Lower leg skin (tissue), 4 donors: Measurements from ENCODE around the gene DDX28. TPM values are rescaled to one million over a fixed set of nuclear protein-coding genes. Genes with fewer than 3 reads are reported as not detected.

Experiments
- DNase-seq, 2 donors: peaks; one replicate each; pipeline ENCODE4 v3.0.0-alpha.2; 2019; ENCODE audit warnings: low spot score in 2 of 2
- H3K4me3 ChIP-seq: fragments of 200-600 bp; sonication (generic); 2 replicates; pipeline ENCODE4 v1.5.1; 2017; ENCODE audit warnings: mild to moderate bottlenecking, low read depth; ENCODE audit not compliant: poor library complexity, severe bottlenecking
- POLR2A ChIP-seq, 2 donors: fragments of 450-650 bp; IDR thresholded peaks; one replicate each; pipeline ENCODE4 v1.6.1; 2016 to 2017; ENCODE audit warnings: antibody characterized with exemption in 2 of 2, mild to moderate bottlenecking in 1 of 2, moderate library complexity in 1 of 2
- WGBS, 2 donors: methylation state at CpG; one replicate each; pipeline ENCODE4 v1.1.5; 2018; 5-methylcytosine and 5-hydroxymethylcytosine counted together
- intact Hi-C: fragments of 100-400 bp; cut with DNase I; formaldehyde crosslinking; loops from one replicate; pipeline ENCODE4 v1.15.0; 2023; ENCODE audit warnings: low total_unique reads
- total RNA-seq, 4 donors: library from RNA; depleted of rRNA; stranded (reverse); fragments of >200 nt; gene quantifications; one replicate each; pipeline ENCODE4 v1.1.0, GENCODE V29; 2016
- TF ChIP-seq, protein P1 (sequence below), 3 donors: fragments of 450-650 bp; IDR thresholded peaks; one replicate each; pipeline ENCODE4 v1.5.1; 2016; ENCODE audit warnings: antibody characterized with exemption in 3 of 3, mild to moderate bottlenecking in 3 of 3, moderate library complexity in 2 of 3

DDX28 gene
- total RNA-seq, 4 donors from 2014 or later, result 11.0 to 21.1 (median 13.6) TPM

GRCh38 chr16:67971111-67971510 is 51.9 kb downstream of the DDX28 start:
- intact Hi-C loops, result no loop called here
- no peak for DNase-seq
- WGBS, 2 donors, result 91 to 95% methylated on average over 9 of the region's 9 CpGs

More at GRCh38 chr16:67971111-67971510, 51.9 kb downstream of the DDX28 start:
- TF ChIP-seq POLR2A (IDR thresholded peaks at IDR 0.05), result no peak
- TF ChIP-seq, protein P1, sequence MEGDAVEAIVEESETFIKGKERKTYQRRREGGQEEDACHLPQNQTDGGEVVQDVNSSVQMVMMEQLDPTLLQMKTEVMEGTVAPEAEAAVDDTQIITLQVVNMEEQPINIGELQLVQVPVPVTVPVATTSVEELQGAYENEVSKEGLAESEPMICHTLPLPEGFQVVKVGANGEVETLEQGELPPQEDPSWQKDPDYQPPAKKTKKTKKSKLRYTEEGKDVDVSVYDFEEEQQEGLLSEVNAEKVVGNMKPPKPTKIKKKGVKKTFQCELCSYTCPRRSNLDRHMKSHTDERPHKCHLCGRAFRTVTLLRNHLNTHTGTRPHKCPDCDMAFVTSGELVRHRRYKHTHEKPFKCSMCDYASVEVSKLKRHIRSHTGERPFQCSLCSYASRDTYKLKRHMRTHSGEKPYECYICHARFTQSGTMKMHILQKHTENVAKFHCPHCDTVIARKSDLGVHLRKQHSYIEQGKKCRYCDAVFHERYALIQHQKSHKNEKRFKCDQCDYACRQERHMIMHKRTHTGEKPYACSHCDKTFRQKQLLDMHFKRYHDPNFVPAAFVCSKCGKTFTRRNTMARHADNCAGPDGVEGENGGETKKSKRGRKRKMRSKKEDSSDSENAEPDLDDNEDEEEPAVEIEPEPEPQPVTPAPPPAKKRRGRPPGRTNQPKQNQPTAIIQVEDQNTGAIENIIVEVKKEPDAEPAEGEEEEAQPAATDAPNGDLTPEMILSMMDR (IDR thresholded peaks at IDR 0.05), result no peak
- no peak overlapping the region for H3K4me3 ChIP-seq

Other genes with a start within 250 kb of the DDX28 start
- gene RANBP10, start 216.7 kb downstream of the DDX28 start, total RNA-seq, result 10 to 100 TPM; 15.0 to 24.6 (median 17.9) TPM
- gene TSNAXIP1, start 216.3 kb downstream of the DDX28 start, total RNA-seq, result under 1 TPM in 3 of 4 donors, not detected in 1; 0.15 to 0.75 (median 0.15) TPM
- gene THAP11, start 180.9 kb downstream of the DDX28 start, total RNA-seq, result 100 to 1,000 TPM in 1 of 4 donors, 10 to 100 TPM in 3; 61.3 to 102 (median 75.9) TPM
- gene NUTF2, start 176.3 kb downstream of the DDX28 start, total RNA-seq, result 100 to 1,000 TPM in 3 of 4 donors, 10 to 100 TPM in 1; 88.5 to 136 (median 109) TPM
- gene CENPT, start 175.5 kb downstream of the DDX28 start, total RNA-seq, result 100 to 1,000 TPM in 3 of 4 donors, 10 to 100 TPM in 1; 77.6 to 205 (median 106) TPM
- 10 to 100 TPM; 38.6 to 86.5 (median 56.7) TPM for gene EDC4, start 150.2 kb downstream of the DDX28 start, total RNA-seq
- gene NRN1L, start 138.3 kb downstream of the DDX28 start, total RNA-seq, result 1 to 10 TPM in 1 of 4 donors, under 1 TPM in 2, not detected in 1; 0.65 to 3.7 (median 0.80) TPM
- 10 to 100 TPM; 11.1 to 17.9 (median 14.4) TPM for gene PSKH1, start 130.0 kb downstream of the DDX28 start, total RNA-seq
- gene CTRL, start 91.4 kb downstream of the DDX28 start, total RNA-seq, result 1 to 10 TPM in 1 of 4 donors, under 1 TPM in 1, not detected in 2; 0.84 to 1.7 TPM
- gene PSMB10, start 86.4 kb downstream of the DDX28 start, total RNA-seq, result 10 to 100 TPM; 11.4 to 20.4 (median 17.8) TPM
- gene LCAT, start 79.1 kb downstream of the DDX28 start, total RNA-seq, result 10 to 100 TPM in 3 of 4 donors, 1 to 10 TPM in 1; 6.4 to 16.5 (median 12.1) TPM
- 10 to 100 TPM; 31.3 to 74.1 (median 50.9) TPM for gene SLC12A4, start 54.6 kb downstream of the DDX28 start, total RNA-seq
- under 1 TPM in 2 of 4 donors, not detected in 2; 0.15 to 0.26 TPM for gene DPEP3, start 42.7 kb downstream of the DDX28 start, total RNA-seq
- 1 to 10 TPM in 3 of 4 donors, under 1 TPM in 1; 0.52 to 5.9 (median 1.7) TPM for gene DPEP2, start 23.7 kb downstream of the DDX28 start, total RNA-seq
- not detected for gene DPEP2NB, start 7.3 kb downstream of the DDX28 start, total RNA-seq
- gene DUS2, start 52 bp upstream of the DDX28 start, total RNA-seq, result 10 to 100 TPM; 13.7 to 24.0 (median 14.8) TPM
- gene NFATC3, start 62.1 kb upstream of the DDX28 start, total RNA-seq, result 10 to 100 TPM; 28.2 to 49.2 (median 31.9) TPM
- 100 to 1,000 TPM in 2 of 4 donors, 10 to 100 TPM in 2; 84.3 to 120 (median 97.2) TPM for gene ESRP2, start 212.9 kb upstream of the DDX28 start, total RNA-seq
- gene PLA2G15, start 222.1 kb upstream of the DDX28 start, total RNA-seq, result 10 to 100 TPM; 16.4 to 28.6 (median 22.3) TPM
- 10 to 100 TPM; 23.4 to 55.6 (median 37.4) TPM for gene SLC7A6, start 241.3 kb upstream of the DDX28 start, total RNA-seq